Embryonic facial prominence (tissue), 1 donor: Measurements from ENCODE around the gene TMEM200B.
"Not testable (repeated sequence)": the region's sequence is repeated elsewhere in the genome, so short reads cannot be mapped to it uniquely, and the experiment has no call there.

Source experiments
- DNase-seq: peaks from one replicate; pipeline ENCODE4 v3.0.0-alpha.2; 2016; ENCODE audit errors: extremely low spot score

Gene TMEM200B

DNA sequence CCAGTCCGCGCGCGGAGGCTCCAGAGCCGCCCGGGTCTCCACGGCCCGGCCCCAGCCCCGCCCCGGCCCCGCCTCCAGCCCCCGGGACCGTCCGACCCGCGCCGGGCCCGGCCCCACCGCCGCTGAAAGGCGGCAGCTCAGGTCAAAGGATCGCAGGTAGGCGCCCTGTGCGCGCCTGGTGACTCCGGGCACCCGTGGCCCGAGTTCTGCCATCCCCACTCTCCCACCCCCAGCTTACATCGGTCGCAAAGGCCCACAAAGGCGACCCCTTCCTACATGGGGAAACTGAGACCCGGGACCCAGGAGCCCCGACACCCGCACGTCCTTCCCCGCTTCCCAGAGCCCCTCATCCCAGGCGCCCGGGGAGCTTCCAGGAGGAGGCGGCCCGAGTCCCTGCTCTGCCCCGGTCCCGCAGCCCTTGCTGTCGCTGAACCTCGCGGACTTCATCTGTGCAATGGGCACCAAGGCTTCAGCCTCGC is at the start of gene TMEM200B:
TMEM200B (minus strand) TSS at position 17 of the 479 bp plus-strand sequence. CDS start 2,075 bp downstream, outside the sequence.
- DNase-seq, result no peak

- no peak for DNase-seq
Observed at GRCh38 chr1:29172415-29172939, 48.8 kb upstream of the TMEM200B start.

GRCh38 chr1:29171521-29171920 is 47.8 kb upstream of the TMEM200B start:
- no peak for DNase-seq

DNA sequence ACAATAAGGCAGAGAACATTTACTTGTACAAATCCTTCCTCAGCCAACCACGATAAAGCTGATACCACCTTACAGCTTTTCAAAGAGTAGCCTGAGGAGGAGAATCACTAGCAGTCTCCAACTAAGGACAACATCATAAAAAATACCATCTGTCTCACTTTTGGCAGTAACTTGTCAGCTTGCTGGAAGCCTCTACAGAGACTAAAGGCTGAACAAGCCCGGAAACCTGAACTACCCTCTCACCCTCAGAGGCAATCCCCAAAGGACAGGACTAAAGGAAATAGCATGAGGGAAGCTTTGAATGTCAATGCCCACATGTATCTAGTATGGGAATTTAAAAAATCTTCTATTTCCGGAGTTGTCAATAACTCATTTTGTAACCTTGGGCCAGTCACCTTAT is 47.4 kb upstream of the TMEM200B start:
- no peak for DNase-seq

GRCh38 chr1:29169976-29170375 is 46.3 kb upstream of the TMEM200B start:
- no peak for DNase-seq

- DNase-seq, result no peak
Observed at GRCh38 chr1:29167904-29168303, 44.2 kb upstream of the TMEM200B start.

- no peak for DNase-seq
Observed at GRCh38 chr1:29166291-29166878, 42.7 kb upstream of the TMEM200B start.

- no peak for DNase-seq
Observed at GRCh38 chr1:29164588-29164987, 40.9 kb upstream of the TMEM200B start.

DNA sequence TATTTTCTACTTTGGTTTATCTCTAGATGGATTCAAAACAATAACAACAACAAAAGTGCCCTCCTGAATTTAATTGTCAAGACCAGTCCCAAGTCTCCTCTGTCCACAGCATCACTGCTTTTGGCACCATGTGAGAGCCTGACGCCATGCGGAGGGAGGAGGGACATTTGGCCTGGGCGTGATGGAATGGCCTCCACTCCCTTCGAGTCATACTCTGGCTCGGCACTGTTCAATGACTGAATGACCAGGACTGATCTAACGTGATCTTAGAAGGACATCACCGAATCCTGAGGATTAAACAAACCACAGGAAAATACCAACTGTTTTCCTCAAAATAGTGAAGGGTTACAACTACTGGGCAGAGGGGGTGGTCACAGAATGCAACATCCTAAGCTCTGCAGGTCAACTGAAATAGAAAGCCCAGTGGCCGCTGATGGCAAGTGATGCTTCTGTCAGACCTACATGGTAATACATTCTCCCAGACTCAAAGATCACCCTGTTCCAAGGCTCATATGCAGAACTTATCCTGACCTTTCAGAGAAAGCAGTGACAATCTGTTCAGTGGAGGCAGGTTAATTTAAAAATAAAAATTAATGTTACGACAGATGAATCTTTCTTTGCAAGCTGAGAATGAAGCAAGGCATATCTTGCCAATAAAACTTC is 38.9 kb upstream of the TMEM200B start:
- no peak for DNase-seq

GRCh38 chr1:29162025-29162424 is 38.3 kb upstream of the TMEM200B start:
- no peak for DNase-seq

- DNase-seq, result no peak
Observed at GRCh38 chr1:29159773-29160172, 36.1 kb upstream of the TMEM200B start.

- no peak for DNase-seq
Observed at GRCh38 chr1:29157269-29157601, 33.5 kb upstream of the TMEM200B start.

GRCh38 chr1:29156543-29157268 is 33.0 kb upstream of the TMEM200B start:
- DNase-seq, result no peak

DNA sequence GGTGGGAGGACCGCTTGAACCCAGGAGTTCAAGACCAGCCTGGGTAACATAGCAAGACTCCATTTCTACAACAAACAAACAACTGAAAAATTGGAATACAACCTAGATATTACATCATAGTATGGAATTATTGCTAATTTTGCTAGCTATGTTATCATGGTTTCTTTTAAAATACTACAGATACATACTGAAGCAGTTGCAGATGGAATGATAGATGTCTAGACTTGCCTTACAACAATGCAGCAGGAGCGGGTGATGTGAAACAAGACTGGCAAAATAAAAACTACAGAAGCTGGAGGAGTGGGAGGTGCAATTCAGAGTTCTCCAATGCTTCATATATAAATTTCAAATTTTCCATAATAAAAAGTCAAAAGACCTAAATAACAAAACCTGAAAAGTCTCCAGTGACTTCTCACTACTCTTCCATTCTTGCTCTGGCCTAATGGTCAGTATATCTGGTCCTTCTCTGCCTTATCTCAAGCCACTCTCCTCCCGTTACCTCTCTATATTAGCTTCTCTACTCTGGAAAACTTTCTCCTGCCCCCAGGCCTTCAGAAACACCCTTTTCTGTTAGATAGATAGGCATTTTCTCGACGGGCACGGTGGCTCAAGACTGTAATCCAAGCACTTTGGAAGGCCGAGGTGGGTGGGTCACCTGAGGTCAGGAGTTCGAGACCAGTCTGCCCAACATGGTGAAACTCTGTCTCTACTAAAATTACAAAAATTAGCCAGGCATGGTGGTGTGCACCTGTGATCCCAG is 28.5 kb upstream of the TMEM200B start:
- no peak for DNase-seq

DNA sequence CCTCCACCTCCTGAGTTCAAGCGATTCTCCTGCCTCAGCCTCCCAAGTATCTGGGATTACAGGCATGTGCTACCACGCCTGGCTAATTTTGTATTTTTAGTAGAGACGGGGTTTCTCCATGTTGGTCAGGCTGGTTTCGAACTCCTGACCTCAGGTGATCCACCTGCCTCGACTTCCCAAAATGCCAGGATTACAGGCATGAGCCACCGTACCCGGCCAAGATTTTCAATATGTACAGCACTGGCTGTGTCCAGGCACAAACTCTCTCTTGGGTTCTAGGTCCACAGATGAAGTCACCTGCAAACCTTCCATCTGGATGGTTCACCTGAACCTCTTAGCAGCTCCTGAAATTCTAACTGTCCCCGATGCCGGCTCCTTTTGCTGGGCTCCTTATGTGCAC is 26.6 kb upstream of the TMEM200B start:
- not testable (repeated sequence) for DNase-seq

DNA sequence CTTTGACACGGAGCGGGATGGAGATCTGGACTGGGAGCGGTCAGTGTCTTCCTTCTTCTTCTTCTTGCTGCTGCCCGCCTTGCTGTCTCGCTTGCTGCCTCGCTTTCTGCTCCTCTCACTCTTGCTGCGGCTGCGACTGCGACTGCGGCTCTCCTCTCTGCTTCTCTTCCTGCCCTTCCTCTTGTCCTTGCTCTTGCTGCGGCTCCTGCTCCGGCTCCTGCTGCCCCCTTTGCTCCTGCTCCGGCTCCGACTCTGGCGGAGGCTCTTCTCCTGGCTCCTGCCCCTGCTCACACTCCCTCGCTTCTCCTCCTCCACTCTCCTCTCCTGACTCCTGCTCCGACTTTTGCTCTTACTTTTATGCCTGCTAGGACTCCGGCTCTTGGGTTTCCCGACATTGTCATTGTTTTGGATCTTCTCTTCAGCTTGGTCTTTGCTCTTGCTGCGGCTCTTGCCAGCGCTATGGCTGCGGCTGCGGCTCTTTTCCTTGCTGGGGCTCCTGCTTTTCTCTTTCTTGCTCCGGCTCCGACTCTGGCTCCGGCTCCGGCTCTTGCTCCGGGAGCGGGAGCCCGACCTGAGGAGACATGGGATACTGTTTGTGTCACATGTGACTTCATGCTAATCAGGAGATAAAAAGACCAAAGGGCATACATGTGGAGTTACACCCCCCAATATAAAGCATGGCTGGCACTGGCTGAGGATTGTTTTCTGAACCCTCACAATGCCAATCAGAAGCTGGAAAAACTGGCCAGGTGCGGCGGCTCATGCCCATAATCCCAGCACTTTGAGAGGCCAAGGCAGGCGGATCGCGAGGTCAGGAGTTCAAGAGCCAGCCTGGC is 25.2 kb upstream of the TMEM200B start:
- no peak for DNase-seq

DNA sequence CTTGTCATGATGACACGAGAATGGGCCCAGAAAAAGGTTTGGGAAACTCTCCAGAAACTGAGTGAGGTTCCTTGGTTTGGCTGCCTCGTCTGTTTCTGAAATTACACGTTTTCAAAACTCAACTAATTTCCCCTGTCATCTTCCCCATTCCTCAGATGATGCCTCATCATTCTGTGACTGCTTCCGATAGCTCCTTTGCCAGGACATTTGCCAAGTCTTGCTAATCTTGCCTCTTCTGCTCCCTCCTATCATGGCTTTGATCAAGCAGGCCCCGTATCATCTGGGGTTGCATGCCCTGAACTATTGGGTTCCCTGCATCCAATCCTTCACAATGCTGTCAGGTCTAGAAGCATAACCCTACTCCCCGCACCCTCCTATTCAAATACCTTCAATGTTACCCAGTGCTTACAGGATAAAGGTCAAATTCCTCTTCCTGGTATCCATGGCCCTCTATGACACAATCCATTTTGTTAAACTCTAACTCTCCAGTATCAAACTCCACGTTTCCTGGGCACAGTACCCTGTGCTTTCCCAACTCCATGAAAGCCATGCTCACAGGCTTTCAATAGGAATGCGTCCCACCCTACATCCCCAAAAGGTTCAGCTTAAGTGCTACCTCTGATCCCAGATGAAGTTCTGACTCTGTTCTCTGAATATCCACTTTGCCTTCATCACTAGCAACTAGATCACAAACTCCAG is 22.2 kb upstream of the TMEM200B start:
- DNase-seq, result no peak

- no peak for DNase-seq
Observed at GRCh38 chr1:29144178-29144577, 20.5 kb upstream of the TMEM200B start.

DNA sequence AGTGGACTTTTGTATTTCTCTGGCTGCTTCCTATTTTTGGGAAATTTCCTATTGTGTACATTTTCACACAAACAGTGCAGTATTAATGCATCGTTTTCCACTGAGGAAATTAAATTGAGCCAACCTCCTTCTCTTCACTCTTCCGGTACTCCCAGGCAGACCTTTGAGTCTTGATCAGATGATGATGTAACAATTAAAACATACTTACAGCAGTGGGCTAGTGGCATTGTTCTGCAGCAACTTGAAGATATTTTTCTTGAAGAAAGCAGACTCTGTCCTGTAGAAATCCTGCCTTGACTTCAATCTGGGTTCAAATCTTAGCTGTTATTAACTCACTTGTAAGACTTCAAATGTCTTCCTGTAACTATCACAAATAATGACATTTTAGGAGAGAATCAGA is 19.0 kb upstream of the TMEM200B start:
- DNase-seq, result no peak

DNA sequence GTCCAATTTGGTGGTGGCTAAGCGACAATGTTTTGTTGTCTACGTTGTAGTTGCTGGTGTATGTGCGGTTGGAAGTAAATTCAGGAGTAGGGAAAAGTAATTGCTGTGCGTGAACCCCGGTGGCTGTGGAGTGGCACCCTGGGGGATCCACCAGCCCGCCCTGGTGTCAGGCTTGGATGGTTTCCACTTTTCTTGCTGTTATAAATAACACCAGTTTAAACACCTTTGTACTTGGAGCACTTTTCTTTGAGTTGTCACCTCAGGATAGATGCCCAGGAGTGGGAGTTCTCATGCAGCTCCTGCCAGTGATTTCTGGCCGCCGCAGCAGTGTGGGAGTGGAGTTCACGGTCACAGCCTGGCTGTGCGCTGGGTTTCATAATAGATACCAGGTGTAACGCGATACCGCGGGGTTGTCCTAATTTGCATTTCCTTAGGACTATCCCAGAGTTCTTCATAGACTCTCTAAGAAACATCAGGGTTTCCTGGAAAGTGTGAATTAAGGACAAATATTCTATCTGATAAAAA is 12.8 kb upstream of the TMEM200B start:
- DNase-seq, result no peak
